Measurements from ENCODE around the gene PI4KA.

Gene PI4KA

GRCh38 chr22:20779014-20779817, 79.4 kb downstream of the PI4KA start:
- no peaks in the 10 kb centered on the region for H3K27me3 ChIP-seq (ENCODE audit: insufficient read depth, poor library complexity, severe bottlenecking)
- no peak overlapping the region for H3K27ac ChIP-seq (replicated peaks)

GRCh38 chr22:20777420-20778177, 81.0 kb downstream of the PI4KA start:
- no peaks in the 10 kb centered on the region for H3K27me3 ChIP-seq (ENCODE audit: insufficient read depth, poor library complexity, severe bottlenecking)
- no peak for TF ChIP-seq CTCF (IDR thresholded peaks at IDR 0.05; ENCODE audit: insufficient read depth, low read length)
- no peak for TF ChIP-seq SPI1 (IDR thresholded peaks at IDR 0.05; ENCODE audit: borderline replicate concordance, low read depth)
- no peak for TF ChIP-seq GABPA (IDR thresholded peaks at IDR 0.05; ENCODE audit: low read depth)
- TF ChIP-seq REST (IDR thresholded peaks at IDR 0.05; ENCODE audit: insufficient replicate concordance, low read depth) = no peak
- TF ChIP-seq POLR2AphosphoS5 (IDR thresholded peaks at IDR 0.05; ENCODE audit: low read depth) = no peak
- H3K27ac ChIP-seq (replicated peaks) = no peak overlapping the region
- no peak overlapping the region for H3K4me3 ChIP-seq (replicated peaks; ENCODE audit: insufficient read depth, low read length)
- no peak for DNase-seq (ENCODE audit: low read depth in 1 of 2, low spot score in 1 of 2)

More at GRCh38 chr22:20779014-20779817, 79.4 kb downstream of the PI4KA start:
- H3K4me3 ChIP-seq (replicated peaks; ENCODE audit: insufficient read depth, low read length) = no peak overlapping the region
- TF ChIP-seq GABPA (IDR thresholded peaks at IDR 0.05; ENCODE audit: low read depth) = no peak
- TF ChIP-seq CTCF (IDR thresholded peaks at IDR 0.05; ENCODE audit: insufficient read depth, low read length) = no peak
- TF ChIP-seq REST (IDR thresholded peaks at IDR 0.05; ENCODE audit: insufficient replicate concordance, low read depth) = no peak
- TF ChIP-seq SPI1 (IDR thresholded peaks at IDR 0.05; ENCODE audit: borderline replicate concordance, low read depth) = no peak
- no peak for TF ChIP-seq POLR2AphosphoS5 (IDR thresholded peaks at IDR 0.05; ENCODE audit: low read depth)
- no peak for DNase-seq (ENCODE audit: low read depth in 1 of 2, low spot score in 1 of 2)

- H3K27ac ChIP-seq (replicated peaks) = no peak overlapping the region
- no peaks in the 10 kb centered on the region for H3K27me3 ChIP-seq (ENCODE audit: insufficient read depth, poor library complexity, severe bottlenecking)
- TF ChIP-seq SPI1 (IDR thresholded peaks at IDR 0.05; ENCODE audit: borderline replicate concordance, low read depth) = no peak
- no peak for TF ChIP-seq CTCF (IDR thresholded peaks at IDR 0.05; ENCODE audit: insufficient read depth, low read length)
- no peak for TF ChIP-seq GABPA (IDR thresholded peaks at IDR 0.05; ENCODE audit: low read depth)
- no peak for TF ChIP-seq POLR2AphosphoS5 (IDR thresholded peaks at IDR 0.05; ENCODE audit: low read depth)
- no peak for TF ChIP-seq REST (IDR thresholded peaks at IDR 0.05; ENCODE audit: insufficient replicate concordance, low read depth)
- no peak for DNase-seq (ENCODE audit: low read depth in 1 of 2, low spot score in 1 of 2)
- no peak overlapping the region for H3K4me3 ChIP-seq (replicated peaks; ENCODE audit: insufficient read depth, low read length)
Observed at GRCh38 chr22:20776624-20777405, 81.8 kb downstream of the PI4KA start.

Data from HL-60 (cell line).